WTC11 (cell line): ENCODE results near the gene C16orf95.

ENCODE experiments used
- ZBTB21 ChIP-seq: sonication (generic); formaldehyde crosslinking; IDR thresholded peaks from 2 replicates; pipeline ENCODE4 v1.8.1; 2023; ENCODE audit warnings: mild to moderate bottlenecking, missing genetic modification reagents, borderline replicate concordance
- TF ChIP-seq, protein P1 (sequence below): fragments of 250-450 bp; sonication (Bioruptor Pico); IDR thresholded peaks from 2 replicates; pipeline ENCODE4 v2.1.2; 2022; ENCODE audit warnings: mild to moderate bottlenecking, moderate library complexity

DNA sequence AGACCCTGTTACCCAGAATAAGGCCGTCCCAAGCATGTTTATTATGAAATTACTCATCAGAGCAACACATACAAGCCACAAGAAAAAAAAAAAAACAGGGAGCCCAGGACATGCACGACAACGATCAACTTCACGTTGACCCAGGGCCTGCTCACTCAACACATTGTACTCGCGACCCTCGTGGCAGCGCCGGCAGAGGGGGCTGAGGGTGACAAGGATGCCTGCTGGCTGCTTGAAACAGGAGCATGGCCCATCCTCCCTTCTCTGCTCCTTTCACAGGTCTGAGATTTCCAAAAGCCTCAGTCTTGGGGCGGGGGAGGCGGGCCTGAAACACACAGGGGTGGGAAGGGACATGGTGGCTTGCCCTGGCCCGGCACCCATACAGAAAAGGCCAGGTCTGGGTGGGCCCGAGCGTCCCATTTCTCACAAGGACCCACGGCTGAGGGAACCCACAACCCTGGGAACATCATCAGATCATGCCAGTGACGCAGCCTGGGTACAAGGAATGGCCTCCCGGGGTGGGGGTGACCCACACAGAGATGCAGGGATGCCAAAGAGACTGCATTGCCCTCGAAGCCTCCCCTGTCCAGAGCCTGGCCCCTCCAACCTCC is 21.1 kb upstream of the C16orf95 start:
- TF ChIP-seq, protein P1, sequence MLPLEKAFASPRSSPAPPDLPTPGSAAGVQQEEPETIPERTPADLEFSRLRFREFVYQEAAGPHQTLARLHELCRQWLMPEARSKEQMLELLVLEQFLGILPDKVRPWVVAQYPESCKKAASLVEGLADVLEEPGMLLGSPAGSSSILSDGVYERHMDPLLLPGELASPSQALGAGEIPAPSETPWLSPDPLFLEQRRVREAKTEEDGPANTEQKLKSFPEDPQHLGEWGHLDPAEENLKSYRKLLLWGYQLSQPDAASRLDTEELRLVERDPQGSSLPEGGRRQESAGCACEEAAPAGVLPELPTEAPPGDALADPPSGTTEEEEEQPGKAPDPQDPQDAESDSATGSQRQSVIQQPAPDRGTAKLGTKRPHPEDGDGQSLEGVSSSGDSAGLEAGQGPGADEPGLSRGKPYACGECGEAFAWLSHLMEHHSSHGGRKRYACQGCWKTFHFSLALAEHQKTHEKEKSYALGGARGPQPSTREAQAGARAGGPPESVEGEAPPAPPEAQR (CRISPR knock-in tag) = no peak
- no peak for TF ChIP-seq ZBTB21 (CRISPR knock-in tag)
